ENCODE data around the gene EXTL2.

DNA sequence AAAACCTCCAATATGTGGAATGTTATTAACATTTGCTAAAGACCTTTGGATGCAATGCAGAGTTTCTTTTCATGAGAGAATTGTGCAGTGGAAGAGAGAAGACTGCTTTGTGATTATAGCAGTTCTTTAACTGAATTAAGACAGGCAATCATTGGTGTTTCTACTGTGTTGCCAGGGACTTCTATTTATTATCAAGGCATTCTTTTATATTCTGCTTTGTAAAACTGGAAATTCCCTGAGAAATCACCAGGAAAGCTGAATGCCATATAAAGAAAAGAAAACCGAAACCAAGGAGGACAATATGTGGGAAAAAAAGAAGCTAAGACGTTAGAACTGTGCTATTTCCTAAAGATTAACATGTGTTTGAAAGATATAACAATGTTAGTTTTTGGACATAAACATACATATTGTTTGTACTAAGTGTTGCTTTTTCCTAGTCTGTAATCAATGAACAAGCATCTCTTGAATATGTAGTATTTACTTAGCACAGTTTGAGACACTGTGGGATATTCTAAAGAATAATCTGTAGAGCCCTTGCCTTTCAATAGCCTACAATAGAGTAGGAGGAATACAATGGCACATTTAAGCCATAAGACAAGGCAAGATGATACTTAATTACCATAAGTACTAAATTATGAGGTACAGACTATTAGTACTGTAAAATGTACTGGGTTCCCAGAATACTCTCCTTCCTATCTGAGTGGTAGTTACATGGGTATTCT is 47.1 kb downstream of the EXTL2 start:
- TF ChIP-seq, protein P1, sequence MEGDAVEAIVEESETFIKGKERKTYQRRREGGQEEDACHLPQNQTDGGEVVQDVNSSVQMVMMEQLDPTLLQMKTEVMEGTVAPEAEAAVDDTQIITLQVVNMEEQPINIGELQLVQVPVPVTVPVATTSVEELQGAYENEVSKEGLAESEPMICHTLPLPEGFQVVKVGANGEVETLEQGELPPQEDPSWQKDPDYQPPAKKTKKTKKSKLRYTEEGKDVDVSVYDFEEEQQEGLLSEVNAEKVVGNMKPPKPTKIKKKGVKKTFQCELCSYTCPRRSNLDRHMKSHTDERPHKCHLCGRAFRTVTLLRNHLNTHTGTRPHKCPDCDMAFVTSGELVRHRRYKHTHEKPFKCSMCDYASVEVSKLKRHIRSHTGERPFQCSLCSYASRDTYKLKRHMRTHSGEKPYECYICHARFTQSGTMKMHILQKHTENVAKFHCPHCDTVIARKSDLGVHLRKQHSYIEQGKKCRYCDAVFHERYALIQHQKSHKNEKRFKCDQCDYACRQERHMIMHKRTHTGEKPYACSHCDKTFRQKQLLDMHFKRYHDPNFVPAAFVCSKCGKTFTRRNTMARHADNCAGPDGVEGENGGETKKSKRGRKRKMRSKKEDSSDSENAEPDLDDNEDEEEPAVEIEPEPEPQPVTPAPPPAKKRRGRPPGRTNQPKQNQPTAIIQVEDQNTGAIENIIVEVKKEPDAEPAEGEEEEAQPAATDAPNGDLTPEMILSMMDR (conservative IDR thresholded peaks at IDR 0.05; ENCODE audit: low read depth, low read length) = no peak
- no peak for TF ChIP-seq EZH2 (IDR thresholded peaks at IDR 0.05; ENCODE audit: borderline replicate concordance, low read depth, low read length, poor library complexity, severe bottlenecking)

Data from A673 (cell line).